Kidney epithelial cell (primary cell): ENCODE measurements around the gene ZNF791. TPM values are rescaled to one million over a fixed set of nuclear protein-coding genes. Genes with fewer than 3 reads are reported as not detected.
"Not testable (repeated sequence)": the region's sequence is repeated elsewhere in the genome, so short reads cannot be mapped to it uniquely, and the experiment has no call there.

Experiments
- DNase-seq: peaks from one replicate; pipeline ENCODE4 v3.0.0-alpha.2; 2010; ENCODE audit warnings: low read depth
- H3K27me3 ChIP-seq: 2 replicates; pipeline ENCODE4 v1.6.0; 2011; ENCODE audit warnings: low read length; ENCODE audit not compliant: control insufficient read depth, insufficient read depth
- H3K36me3 ChIP-seq: 2 replicates; pipeline ENCODE4 v1.5.1; 2011; ENCODE audit warnings: low read length; ENCODE audit not compliant: control insufficient read depth, insufficient read depth
- H3K4me3 ChIP-seq: 2 replicates; pipeline ENCODE4 v1.5.1; 2011; ENCODE audit warnings: low read depth, mild to moderate bottlenecking, control low read depth, low read length
- CTCF ChIP-seq: IDR thresholded peaks from 2 replicates; pipeline ENCODE4 v1.5.1; 2011; ENCODE audit warnings: mild to moderate bottlenecking, moderate library complexity, low read length, control low read depth, inconsistent platforms; ENCODE audit not compliant: insufficient read depth, poor library complexity, severe bottlenecking
- total RNA-seq: library from RNA; depleted of rRNA; stranded (reverse); fragments of >200 nt; gene quantifications from 2 replicates; pipeline ENCODE4 v1.2.3, GENCODE V29; 2015

Gene ZNF791
- total RNA-seq, 1 donor from 2014 or later = 11.0 TPM

- Histone ChIP-seq H3K36me3 (peaks cover 2% of the 10 kb centered on the region), H3K4me3 (peak overlapping the region; percentile 71), H3K27me3 (no peaks in the 10 kb centered on the region)
- TF ChIP-seq CTCF = no peak
- DNase-seq = no peak
Measured at GRCh38 chr19:12670159-12670928, 59.6 kb downstream of the ZNF791 start.

- no peak overlapping the region for H3K4me3 ChIP-seq
- TF ChIP-seq CTCF = no peak
- H3K36me3 ChIP-seq = peaks cover 7% of the 10 kb centered on the region
- no peaks in the 10 kb centered on the region for H3K27me3 ChIP-seq
- no peak for DNase-seq
Measured at GRCh38 chr19:12672744-12673143, 62.0 kb downstream of the ZNF791 start.

DNA sequence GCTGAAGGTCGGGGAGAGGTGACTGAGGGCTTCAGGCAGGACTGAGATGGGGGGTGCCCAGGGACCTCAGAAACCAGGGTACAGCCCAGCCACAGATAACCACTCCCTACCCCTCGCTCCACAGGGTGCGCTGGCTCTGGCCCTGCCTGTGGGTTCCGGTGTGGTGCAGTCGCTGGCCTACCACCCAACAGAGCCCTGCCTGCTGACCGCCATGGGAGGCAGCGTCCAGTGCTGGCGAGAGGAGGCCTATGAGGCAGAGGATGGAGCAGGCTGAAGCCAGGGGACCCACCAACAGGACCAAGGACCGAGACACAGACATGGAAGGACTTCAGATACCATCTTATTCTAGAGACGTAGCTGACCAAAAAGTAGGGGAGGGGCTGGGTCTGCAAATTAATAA, 64.7 kb downstream of the ZNF791 start:
- DNase-seq = no peak
- peaks cover 8% of the 10 kb centered on the region for H3K36me3 ChIP-seq

GRCh38 chr19:12675940-12676339, 65.2 kb downstream of the ZNF791 start:
- H3K36me3 ChIP-seq = peaks cover 8% of the 10 kb centered on the region
- no peak for DNase-seq
- TF ChIP-seq CTCF = no peak

More for the DNA sequence above, 64.7 kb downstream of the ZNF791 start:
- Histone ChIP-seq H3K4me3 (no peak overlapping the region), H3K27me3 (no peaks in the 10 kb centered on the region)
- TF ChIP-seq CTCF = no peak

GRCh38 chr19:12676384-12676792, 65.7 kb downstream of the ZNF791 start:
- TF ChIP-seq CTCF = peak; percentile 94
- Histone ChIP-seq H3K4me3 (no peak overlapping the region), H3K27me3 (no peaks in the 10 kb centered on the region), H3K36me3 (peaks cover 8% of the 10 kb centered on the region)
- DNase-seq = peak; percentile 25

More at GRCh38 chr19:12675940-12676339, 65.2 kb downstream of the ZNF791 start:
- H3K4me3 ChIP-seq = no peak overlapping the region
- H3K27me3 ChIP-seq = no peaks in the 10 kb centered on the region

GRCh38 chr19:12676928-12677327, 66.2 kb downstream of the ZNF791 start:
- DNase-seq = no peak
- TF ChIP-seq CTCF = no peak
- H3K36me3 ChIP-seq = peaks cover 8% of the 10 kb centered on the region
- no peaks in the 10 kb centered on the region for H3K27me3 ChIP-seq
- H3K4me3 ChIP-seq = no peak overlapping the region

DNA sequence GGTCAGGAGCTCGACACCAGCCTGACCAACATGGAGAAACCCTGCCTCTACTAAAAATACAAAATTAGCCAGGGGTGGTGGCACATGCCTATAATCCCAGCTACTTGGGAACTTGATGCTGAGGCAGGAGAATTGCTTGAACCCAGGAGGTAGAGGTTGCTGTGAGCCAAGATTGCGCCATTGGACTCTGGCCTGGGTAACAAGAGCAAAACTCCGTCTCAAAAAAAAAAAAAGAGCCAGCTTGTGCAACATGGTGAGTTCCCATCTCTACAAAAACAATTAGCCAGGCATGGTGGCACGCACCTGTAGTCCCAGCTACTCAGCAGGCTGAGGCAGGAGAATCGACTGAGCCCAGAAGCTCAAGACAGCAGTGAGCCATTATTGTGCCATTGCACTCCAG, 67.3 kb downstream of the ZNF791 start:
- not testable (repeated sequence) for DNase-seq, H3K27me3 ChIP-seq, H3K4me3 ChIP-seq, H3K36me3 ChIP-seq
